Endodermal cell (in vitro differentiated cells): ENCODE measurements around the gene PDE6B. TPM values are rescaled to one million over a fixed set of nuclear protein-coding genes. Genes with fewer than 3 reads are reported as not detected.
A peak's percentile ranks its signal among the peaks of the same experiment; 100 is the strongest.

Experiments
- DNase-seq: peaks from one replicate; pipeline ENCODE4 v3.0.0-alpha.2; 2017
- H3K27ac ChIP-seq: 2 replicates; pipeline ENCODE4 v1.5.1; 2013; ENCODE audit warnings: mild to moderate bottlenecking, low read depth, low read length, moderate library complexity
- H3K27me3 ChIP-seq: 2 replicates; pipeline ENCODE4 v1.6.1; 2013; ENCODE audit warnings: mild to moderate bottlenecking, low read length, moderate library complexity; ENCODE audit not compliant: insufficient read depth, control insufficient read depth, poor library complexity, severe bottlenecking
- H3K36me3 ChIP-seq: 2 replicates; pipeline ENCODE4 v1.7.0; 2013; ENCODE audit warnings: mild to moderate bottlenecking, low read length, moderate library complexity; ENCODE audit not compliant: control insufficient read depth, insufficient read depth
- H3K4me1 ChIP-seq: one replicate; pipeline ENCODE4 v1.7.0; 2013; ENCODE audit warnings: low read length; ENCODE audit not compliant: control insufficient read depth, insufficient read depth
- H3K4me3 ChIP-seq: 2 replicates; pipeline ENCODE4 v1.5.1; 2013; ENCODE audit warnings: mild to moderate bottlenecking, low read length, moderate library complexity
- H3K9ac ChIP-seq: 2 replicates; pipeline ENCODE4 v1.6.1; 2013; ENCODE audit warnings: mild to moderate bottlenecking, low read length, moderate library complexity; ENCODE audit not compliant: poor library complexity, severe bottlenecking; ENCODE audit errors: extremely low read depth
- H3K9me3 ChIP-seq: 2 replicates; pipeline ENCODE4 v1.6.1; 2013; ENCODE audit warnings: mild to moderate bottlenecking, low read length, moderate library complexity; ENCODE audit not compliant: control insufficient read depth
- H3K27ac Mint-ChIP-seq: 2 replicates; pipeline ENCODE4 v1.8.0; 2020; ENCODE audit warnings: mixed read lengths
- H3K27me3 Mint-ChIP-seq: 2 replicates; pipeline ENCODE4 v1.8.0; 2021; ENCODE audit warnings: mild to moderate bottlenecking, mixed read lengths; ENCODE audit not compliant: insufficient read depth
- H3K36me3 Mint-ChIP-seq: 2 replicates; pipeline ENCODE4 v1.8.0; 2020; ENCODE audit warnings: low read depth, mixed read lengths
- H3K4me1 Mint-ChIP-seq: 2 replicates; pipeline ENCODE4 v1.8.0; 2020; ENCODE audit warnings: mixed read lengths
- H3K4me3 Mint-ChIP-seq: 2 replicates; pipeline ENCODE4 v1.8.0; 2020; ENCODE audit warnings: mild to moderate bottlenecking, moderate library complexity, mixed read lengths
- H3K9me3 Mint-ChIP-seq: 2 replicates; pipeline ENCODE4 v1.8.0; 2020; ENCODE audit warnings: mild to moderate bottlenecking, mixed read lengths
- WGBS, 2 experiments: methylation state at CpG; one replicate each; pipeline versions ENCODE4 v1.1.5 to v1.1.7; 2013; ENCODE audit warnings: missing lambda C conversion rate in 2 of 2, mixed read lengths in 1 of 2; ENCODE audit not compliant: insufficient coverage in 1 of 2, insufficient read length in 1 of 2; 5-methylcytosine and 5-hydroxymethylcytosine counted together
- total RNA-seq, 2 donors: library from RNA; stranded (reverse); fragmentation: NEBNext Ultra II Directional in 1 of 2; extraction: Animal tissue kit (Norgen Biotek cat#: 25700) in 1 of 2; gene quantifications; 2 replicates in 1 of 2; 3 replicates in 1 of 2; pipeline ENCODE4 v1.2.1, GENCODE V29; 2021
- TF ChIP-seq, protein P1 (sequence below): fragments of 200-600 bp; sonication (generic); conservative IDR thresholded peaks from 2 replicates; pipeline ENCODE4 v1.5.0; 2021; ENCODE audit warnings: antibody characterized with exemption, mild to moderate bottlenecking

Gene PDE6B
- total RNA-seq, 2 donors from 2014 or later, result 12.4 to 14.6 TPM

DNA sequence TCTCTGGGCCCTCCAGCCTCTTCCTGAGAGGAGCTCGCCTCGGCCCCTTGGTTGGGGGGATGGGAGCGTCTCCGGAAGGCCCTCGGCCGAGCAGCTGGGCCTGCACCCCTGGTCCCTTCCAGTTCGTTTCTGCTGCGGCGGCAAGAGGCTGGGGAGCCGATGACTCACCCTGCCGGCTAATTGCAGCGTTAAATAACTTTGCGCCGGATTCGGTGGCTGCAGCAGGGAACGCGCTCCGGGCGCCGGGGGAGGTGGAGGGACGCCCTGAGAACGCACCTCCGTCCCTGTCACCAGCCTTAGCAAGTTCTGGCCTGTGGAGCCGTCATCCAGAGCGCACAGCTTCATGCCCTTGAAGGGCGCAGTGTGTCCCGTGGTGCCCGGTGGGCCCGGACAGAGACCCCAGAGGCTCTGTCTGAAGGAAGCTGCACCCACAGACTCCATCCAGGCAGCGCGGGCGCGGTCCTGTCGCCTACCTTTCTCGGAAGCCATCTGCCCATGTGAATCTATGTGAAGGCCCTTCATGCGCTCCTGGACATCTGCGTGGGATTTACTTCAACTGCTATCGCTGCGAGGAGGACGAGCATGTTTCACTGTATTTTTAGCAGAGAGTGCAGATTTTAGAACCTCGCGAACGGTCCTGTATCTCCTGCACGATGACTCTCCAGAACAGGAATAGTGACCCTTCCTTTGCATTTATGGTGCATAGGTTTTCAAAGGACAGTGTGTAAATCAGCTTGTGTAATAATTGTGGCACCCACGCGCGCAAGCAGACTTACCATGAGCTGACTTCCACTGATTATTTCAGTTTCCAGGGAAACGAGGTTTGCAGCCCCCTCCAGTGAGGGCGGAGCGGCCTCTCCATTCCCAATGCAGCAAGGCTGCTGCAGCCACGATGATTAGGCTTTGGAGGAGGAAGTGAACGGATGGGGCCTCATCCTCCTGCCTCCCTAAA, 47.6 kb upstream of the PDE6B start:
- Histone ChIP-seq H3K9ac (no peak overlapping the region), H3K27ac (no peak overlapping the region), H3K27me3 (peaks cover 88% of the 10 kb centered on the region), H3K36me3 (no peaks in the 10 kb centered on the region), H3K9me3 (no peaks in the 10 kb centered on the region), H3K4me1 (peaks cover 7% of the 10 kb centered on the region), H3K4me3 (no peak overlapping the region)
- WGBS, 2 experiments, result 4 to 7% methylated on average over 45 to 52 of the region's 52 CpGs
- Mint-ChIP-seq H3K4me1 (peaks cover 9% of the 10 kb centered on the region), H3K27me3 (peaks cover 79% of the 10 kb centered on the region), H3K27ac (no peak overlapping the region), H3K9me3 (no peaks in the 10 kb centered on the region), H3K36me3 (no peaks in the 10 kb centered on the region), H3K4me3 (peak overlapping the region; percentile 55)
- TF ChIP-seq, protein P1, sequence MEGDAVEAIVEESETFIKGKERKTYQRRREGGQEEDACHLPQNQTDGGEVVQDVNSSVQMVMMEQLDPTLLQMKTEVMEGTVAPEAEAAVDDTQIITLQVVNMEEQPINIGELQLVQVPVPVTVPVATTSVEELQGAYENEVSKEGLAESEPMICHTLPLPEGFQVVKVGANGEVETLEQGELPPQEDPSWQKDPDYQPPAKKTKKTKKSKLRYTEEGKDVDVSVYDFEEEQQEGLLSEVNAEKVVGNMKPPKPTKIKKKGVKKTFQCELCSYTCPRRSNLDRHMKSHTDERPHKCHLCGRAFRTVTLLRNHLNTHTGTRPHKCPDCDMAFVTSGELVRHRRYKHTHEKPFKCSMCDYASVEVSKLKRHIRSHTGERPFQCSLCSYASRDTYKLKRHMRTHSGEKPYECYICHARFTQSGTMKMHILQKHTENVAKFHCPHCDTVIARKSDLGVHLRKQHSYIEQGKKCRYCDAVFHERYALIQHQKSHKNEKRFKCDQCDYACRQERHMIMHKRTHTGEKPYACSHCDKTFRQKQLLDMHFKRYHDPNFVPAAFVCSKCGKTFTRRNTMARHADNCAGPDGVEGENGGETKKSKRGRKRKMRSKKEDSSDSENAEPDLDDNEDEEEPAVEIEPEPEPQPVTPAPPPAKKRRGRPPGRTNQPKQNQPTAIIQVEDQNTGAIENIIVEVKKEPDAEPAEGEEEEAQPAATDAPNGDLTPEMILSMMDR, result no peak
- peak; percentile 88 for DNase-seq

DNA sequence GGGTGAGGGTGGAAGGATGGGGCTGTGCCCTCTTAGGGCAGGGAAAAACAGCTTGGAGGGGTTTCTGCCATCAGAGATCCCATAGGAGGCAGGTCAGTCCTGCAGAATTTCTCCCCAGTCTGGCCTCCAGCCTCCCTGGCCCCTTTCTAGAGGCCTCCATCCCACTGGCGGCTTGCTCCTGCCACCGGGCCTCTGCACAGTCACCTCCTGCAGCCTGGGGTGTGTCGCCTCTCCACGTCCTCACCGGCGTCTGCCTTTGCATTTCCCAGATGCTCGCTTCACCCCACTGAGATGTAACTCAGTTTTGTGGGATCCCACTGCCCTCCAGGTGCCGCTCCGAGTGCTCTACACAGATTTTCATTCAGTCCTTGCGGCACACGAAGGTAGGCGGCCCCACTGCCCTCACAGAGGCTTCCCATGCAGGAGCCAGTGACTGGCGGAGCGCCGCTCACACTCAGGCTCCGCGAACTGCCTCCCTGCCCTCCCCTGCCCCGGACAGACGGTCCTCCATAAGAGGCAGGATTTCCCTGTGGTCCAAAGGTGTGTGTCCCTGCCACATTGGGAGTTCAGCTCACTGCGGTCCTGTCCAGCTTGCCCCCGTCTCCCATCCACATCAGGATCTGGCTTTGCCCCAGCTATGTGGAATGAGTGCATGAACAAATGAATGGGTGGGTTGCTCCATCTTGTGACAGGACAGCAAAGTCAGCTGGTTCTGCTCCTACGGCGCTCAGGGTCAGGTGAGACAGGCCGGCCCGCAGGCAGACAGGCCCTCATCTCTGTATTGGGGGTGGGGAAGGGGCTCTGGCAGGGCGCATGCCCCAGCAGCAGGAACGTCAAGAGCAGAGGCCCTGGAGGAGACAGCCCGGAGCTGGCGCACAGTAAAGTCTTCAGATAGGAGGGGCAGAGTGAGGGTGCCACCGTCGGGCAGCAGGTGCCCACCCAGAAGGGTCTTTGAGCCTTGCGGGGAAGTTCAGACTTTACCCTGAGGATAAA, 46.6 kb upstream of the PDE6B start:
- H3K9me3 ChIP-seq, result peaks cover under 1% of the 10 kb centered on the region
- peaks cover 7% of the 10 kb centered on the region for H3K4me1 ChIP-seq
- peaks cover 79% of the 10 kb centered on the region for H3K27me3 ChIP-seq
- TF ChIP-seq, protein P1, result no peak
- peaks cover 69% of the 10 kb centered on the region for H3K27me3 Mint-ChIP-seq
- no peak overlapping the region for H3K9ac ChIP-seq
- H3K36me3 ChIP-seq, result no peaks in the 10 kb centered on the region
- 74 to 80% methylated on average over 17 to 32 of the region's 32 CpGs for WGBS, 2 experiments
- H3K4me3 Mint-ChIP-seq, result no peak overlapping the region
- H3K27ac Mint-ChIP-seq, result no peak overlapping the region
- H3K27ac ChIP-seq, result no peak overlapping the region
- H3K4me3 ChIP-seq, result no peak overlapping the region
- H3K9me3 Mint-ChIP-seq, result peaks cover 2% of the 10 kb centered on the region
- H3K4me1 Mint-ChIP-seq, result peaks cover 9% of the 10 kb centered on the region
- no peaks in the 10 kb centered on the region for H3K36me3 Mint-ChIP-seq
- no peak for DNase-seq

DNA sequence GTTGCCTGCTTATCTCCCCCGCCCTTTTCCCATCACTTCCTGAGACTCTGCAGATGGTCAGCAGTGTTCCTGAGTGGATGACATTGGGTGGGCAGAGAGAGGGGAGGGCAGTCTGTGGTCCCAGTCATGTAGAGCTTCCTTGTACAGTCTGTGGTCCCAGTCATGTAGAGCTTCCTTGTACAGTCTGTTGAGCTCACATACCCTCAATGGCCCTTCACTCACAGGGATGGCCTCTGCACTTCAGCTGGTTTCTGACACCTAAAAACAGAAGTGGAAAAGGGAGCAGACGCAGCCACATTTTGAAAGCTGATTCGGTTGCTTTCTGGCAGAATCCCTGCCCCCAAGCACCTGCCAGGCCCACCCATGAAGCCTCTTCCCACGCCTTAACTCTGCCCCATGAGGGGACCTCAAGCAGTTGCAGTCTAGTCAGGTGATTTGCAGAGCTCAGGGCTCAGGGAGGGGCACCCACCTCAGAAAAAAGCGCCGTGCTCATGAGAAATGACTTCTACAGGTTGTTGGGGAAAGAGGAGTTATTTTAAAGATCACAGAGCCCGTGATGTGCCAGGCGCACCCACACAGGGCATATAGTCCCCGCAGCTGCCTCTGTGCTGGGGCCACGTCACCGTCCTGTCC, 45.7 kb upstream of the PDE6B start:
- Histone ChIP-seq H3K9me3 (peaks cover 6% of the 10 kb centered on the region), H3K36me3 (no peaks in the 10 kb centered on the region), H3K9ac (no peak overlapping the region), H3K4me1 (peaks cover 7% of the 10 kb centered on the region), H3K4me3 (no peak overlapping the region), H3K27ac (no peak overlapping the region), H3K27me3 (peaks cover 70% of the 10 kb centered on the region)
- TF ChIP-seq, protein P1, result no peak
- Mint-ChIP-seq H3K27me3 (peaks cover 67% of the 10 kb centered on the region), H3K36me3 (no peaks in the 10 kb centered on the region), H3K4me1 (peaks cover 9% of the 10 kb centered on the region), H3K4me3 (no peak overlapping the region), H3K27ac (no peak overlapping the region), H3K9me3 (peaks cover 9% of the 10 kb centered on the region)
- no peak for DNase-seq
- 72 to 73% methylated on average over 8 to 10 of the region's 11 CpGs for WGBS, 2 experiments
